NCI-H2196 treated with DMSO at 0.1 percent for 48 hours (cell line): ENCODE results near the gene PRKACA.

Experiments used
- DNase-seq: peaks from one replicate; lab custom pipeline; 2025; ENCODE audit not compliant: unreplicated experiment; lab: John Stamatoyannopoulos, UW

PRKACA gene

DNA sequence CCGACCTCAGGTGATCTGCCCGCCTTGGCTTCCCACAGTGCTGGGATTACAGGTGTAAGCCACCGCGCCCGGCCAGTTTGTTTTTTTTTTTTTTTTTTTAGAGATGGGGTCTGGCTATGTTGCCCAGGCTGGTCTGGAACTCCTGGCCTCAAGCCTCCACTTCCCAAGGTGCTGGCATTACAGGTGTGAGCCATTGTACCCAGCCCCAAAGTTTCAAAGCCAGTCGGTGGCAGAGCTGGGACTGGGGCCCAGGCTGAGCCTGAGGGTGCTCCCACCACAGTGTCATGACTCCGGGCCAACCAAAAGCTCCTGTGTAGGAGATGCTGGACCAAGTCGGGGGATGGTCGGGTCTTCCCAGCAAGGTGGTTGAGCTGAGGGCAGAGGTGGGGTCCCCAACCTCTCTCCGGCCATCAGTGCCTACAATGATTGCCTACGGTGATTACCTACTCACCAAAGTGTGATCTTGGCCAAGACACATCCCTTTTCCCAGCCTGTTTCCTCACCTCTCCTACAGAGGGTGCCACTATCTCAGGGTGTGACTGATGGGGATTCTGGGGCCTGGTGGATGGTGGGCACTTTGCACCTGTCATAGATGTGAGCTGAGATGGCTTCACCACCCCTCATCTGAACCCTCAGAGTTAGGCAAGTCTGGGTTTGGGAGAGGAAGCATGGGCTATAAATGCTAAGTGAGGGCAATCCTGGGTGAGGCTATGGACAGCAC lies 21.1 kb downstream of the PRKACA start:
- DNase-seq, result no peak

DNA sequence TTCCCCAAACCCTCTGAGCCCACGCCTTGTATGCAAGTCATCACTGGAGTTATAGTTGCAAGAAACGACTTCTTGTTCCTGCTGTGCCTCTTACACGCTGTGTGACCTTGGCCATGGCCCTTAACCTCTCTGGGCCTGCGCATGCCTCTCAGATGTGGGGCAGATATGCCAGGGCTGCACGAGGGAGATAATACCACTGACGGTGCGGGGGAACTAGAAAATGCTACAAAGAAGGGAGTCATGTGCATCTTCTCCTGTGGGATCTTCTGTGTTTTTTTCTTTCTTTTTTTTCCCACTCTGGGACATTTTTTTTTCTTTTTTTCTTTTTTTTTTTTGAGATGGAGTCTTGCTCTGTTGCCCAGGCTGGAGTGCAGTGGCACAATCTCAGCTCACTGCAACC lies 22.7 kb downstream of the PRKACA start:
- no peak for DNase-seq

DNA sequence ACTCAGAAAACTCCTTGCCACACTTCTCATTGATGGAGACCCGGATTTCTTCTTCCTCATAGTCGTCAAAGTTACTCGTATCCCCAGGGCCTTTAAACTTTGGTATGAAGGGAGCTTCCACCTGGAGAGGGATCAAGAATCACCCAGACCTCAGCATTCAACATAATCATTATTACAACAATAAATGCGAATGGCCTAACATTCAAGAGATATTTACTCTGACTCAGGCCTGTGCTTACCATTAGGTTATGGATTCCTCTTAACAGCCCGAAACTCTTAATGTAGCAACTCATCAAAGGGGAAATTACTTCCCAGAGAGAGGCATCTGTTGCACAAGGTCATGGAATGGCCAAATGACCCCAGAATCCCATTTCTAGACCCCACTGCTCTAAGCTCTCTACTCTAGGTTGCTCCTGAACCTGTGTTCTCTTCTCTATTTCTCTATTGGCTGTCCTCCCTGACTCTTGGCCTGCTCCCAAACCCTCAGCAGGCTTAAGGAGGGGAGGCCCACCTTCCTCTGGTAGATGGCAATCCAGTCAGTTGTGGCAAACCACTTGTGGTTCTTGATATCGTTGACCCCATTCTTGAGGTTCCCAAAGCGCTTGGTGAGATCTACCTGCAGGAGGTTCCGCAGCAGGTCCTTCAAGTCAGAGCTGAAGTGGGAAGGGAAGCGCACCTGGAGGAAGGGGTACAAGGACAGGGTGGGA lies 24.3 kb downstream of the PRKACA start:
- DNase-seq, result no peak

DNA sequence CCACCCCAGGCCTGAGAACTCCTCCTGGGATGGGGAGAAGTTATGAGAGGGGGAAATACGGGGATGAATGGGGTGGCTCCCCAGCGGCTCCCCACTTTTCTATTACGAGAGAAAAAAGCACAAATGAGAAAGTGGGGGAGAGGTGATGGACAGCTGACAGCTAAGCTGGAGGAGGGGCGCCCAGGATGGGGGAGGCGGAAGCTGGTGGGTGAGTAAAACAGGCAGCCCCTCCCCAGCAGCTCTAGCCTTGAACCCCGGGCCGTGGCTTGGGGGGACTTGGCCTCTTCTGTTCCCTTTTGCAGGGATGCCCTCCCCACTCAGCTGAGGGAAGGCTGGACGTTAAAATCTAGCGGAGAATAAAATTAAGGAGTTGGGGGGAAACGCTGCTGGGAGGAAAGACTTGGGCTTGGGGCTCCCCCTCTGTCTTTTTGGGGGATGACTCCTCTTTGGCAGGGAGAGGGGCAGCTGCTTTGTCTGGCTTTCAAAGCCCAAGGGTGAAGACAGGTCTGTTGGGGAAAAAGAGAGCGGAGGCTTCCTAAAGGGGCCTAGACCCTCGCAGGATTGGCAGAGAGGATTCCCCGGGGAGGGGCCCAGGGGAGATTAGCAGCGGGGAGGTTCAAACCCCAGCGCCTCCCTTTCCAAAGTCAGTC lies 25.6 kb downstream of the PRKACA start:
- no peak for DNase-seq

DNA sequence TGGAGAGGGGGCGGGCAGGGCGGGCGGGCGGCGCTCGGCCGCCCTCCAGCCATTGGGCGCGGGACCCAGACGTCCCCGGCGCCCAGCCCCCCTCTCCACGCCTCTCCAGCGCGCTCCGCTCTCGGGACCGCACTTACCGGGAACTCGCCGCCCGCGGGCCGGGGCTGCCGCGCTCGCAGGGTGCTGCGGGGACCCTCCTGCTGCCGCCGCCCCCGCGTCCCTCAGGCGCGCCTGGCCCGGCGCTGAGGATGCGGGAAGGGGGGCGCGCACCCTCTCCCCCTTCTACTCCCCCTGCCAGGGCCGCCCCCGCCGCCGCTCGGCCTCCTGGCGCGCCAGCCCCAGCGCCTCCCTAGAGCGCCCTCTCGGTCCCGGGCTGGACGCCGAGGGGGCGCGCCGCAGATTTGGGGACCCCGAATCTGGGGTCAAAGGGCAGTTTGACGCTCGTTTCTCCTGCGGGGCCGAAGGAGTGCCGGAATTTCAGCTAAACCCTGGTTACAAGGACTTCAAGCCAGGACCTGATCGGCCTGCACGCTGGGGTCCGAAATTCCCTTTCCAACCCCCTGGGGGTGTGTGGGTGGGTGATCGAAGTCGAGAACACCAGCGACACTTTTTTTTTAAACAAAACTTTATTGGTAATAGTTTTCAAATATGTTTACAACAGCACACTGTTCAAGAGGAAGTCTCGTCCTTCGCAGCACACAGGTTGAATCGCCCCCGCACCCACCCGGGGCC lies 26.3 kb downstream of the PRKACA start:
- DNase-seq, result peak; percentile 86

DNA sequence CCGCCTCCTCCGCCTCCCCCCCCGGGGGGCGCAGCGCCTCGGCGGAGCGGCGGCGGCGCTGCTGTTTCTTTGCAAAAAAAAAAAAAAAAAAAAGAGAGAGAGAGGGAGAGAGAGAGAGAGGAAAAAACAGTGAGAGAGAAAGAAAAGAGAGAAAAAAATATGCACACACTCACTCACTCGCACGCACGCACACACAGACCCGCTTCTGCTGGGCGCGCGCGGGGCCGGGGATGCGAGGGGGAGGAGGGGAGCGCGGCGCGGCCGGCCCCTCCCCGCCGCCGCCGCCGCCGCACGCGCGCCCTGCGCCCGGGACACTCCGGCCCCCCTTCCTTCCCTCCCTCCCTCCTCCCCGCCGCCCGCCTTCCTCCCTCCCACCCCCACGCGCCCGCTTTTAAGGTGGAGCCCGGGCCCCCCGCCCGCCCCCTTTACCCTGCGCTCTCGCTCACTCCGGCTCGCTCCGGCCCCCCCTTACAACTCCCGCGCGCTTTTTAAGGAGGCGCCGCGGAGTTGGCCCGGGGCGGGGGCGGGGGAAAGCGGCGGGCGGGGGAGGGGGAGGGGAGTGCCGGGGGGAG lies 27.0 kb downstream of the PRKACA start, which contains the start of gene SAMD1:
TSS of gene SAMD1 (minus strand) at position 243 of the 572 bp plus-strand sequence.
- peak; percentile 86 for DNase-seq

DNA sequence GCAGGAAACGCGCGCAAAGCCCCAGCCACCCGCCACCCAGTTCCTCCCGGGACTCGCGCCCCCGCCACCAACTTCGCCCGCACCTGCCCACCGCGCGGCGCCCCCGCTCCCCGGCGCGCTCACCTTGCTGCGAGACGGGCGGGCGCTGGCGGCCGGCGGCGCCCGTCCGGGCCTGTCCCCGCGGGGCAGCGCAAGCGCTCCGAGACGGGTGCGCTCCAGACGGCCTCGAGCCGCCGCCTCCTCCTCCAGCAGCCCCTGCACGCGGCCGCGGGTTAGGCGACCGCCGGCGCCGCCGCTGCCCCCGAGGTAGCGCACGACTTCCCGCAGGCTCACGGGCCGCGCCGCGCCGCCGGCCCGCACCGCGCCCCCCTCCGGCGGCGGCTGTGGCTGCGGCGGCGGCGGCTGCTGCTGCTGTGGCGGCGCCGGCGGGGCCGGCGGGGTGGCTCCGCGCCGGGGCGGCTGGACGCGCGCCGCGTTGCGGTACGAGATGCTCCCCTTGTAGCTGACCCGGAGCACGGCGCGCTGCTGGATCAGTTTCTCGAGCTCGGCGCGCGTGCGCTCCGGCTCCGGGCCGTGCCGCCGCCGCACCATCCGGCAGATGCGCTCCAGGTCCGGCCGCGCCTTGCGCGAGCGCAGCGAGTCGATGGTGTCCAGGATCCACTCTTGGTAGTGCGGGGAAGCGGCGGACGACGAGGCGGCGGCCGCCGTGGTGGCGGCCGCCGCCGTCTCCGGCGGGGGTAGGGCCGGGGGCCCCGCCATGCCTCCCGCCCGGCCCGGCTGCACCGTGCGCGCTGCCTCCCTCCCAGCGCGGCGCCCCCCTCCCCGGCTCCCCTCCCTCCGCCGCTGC lies 27.7 kb downstream of the PRKACA start:
- no peak for DNase-seq

DNA sequence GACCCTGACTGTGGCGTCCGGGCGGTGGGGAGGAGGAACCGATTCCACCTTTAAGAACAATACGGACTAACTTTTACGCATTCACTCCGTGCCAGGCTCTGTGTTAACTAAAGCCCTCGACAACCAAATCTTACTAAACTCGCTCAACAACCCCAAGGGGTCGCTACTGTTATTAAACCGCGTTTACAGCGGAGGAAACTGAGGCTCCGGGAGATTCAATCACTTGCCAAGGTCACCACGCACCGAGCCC lies 28.2 kb downstream of the PRKACA start:
- DNase-seq, result no peak

DNA sequence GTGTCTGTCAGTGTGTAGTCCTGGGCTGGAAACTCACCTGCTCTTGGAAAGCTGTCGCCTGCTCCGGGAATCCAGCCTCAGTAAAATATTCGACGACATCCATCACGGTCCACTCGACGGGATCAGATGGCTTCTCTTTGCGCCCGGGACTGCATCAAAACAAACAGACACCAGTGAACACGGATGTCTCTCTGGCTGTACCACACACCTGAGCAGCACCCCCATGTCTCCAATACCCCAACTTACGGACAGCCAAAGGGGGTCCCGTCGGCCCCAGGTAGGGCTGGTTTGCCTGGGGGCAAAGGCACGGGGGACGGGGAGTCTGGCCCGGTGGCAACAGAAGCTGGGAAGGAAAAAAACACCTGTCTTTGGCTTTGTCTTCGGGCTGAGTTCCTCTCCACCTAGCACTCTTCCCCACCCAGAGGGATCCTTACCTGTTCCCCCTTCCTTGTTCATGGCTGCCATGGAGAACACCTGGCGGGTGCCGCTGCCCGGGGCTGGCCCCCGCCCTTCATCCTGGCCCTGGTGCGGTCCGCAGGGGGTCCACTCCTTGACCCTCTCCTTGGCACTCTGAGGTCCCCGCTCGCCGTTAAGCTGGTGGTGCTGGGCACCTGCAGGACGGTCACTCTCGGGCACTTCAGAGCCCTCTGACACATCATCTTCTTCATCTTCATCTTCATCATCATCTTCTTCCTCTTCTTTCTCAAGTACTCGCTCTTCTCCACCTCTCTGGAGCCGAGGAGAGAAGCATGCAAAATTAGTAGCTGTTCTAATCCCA lies 28.7 kb downstream of the PRKACA start:
- no peak for DNase-seq

DNA sequence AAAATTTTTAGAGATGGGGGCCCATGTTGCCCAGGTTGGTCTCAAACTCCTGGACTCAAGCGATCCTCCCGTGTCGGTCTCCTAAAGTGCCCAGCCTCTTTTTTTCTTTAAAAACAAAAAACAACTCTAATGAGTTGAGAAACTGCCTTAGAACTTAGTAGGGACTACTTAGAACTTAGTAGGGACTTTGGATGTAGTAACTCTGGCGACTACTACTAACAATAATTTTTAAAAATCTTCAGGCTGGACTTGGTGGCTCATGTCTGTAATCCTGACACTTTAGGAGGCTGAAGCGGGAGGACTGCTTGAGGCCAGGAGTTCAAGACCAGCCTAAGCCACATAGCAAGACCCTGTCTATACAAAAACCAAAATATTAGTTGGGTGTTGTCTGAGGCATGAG lies 31.5 kb downstream of the PRKACA start:
- DNase-seq, result no peak

DNA sequence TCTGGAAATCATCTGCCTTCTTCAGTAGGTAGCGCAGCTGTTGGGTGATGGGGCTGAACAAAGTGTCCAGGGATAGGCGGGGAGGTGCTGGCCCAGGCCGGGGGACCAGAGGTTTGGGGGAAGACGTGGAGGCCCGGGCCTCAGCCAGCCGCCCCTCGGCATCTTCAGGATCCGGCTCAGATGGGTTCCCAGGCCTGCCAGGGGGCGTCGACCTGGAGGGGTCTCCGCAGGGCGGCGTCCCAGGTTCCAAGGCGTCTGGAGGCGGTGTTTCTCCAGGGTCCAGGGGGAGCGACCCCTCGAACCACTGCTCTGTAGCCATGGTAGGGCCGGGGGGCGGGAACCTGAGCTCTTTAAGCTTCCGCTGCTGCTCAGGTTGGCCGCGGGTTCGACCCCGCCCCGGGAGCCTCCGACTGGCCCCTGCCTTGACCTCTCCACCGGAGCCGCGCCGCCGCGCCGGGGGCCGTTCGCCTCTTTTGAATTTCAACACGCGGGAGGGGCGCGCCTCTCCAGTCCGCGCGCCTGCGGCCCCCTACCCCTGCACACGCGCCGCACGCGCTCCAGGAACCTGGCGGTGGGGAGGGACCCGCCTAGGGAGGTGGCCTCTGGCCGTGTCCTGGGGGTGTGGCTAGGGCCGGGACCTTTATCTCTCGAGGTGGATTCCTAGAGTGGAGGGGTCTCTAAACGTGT lies 32.1 kb downstream of the PRKACA start, which contains the start of gene C19orf67:
TSS of gene C19orf67 (minus strand) at position 475 of the 687 bp plus-strand sequence. CDS start at position 319, 156 bp downstream.
- no peak for DNase-seq

DNA sequence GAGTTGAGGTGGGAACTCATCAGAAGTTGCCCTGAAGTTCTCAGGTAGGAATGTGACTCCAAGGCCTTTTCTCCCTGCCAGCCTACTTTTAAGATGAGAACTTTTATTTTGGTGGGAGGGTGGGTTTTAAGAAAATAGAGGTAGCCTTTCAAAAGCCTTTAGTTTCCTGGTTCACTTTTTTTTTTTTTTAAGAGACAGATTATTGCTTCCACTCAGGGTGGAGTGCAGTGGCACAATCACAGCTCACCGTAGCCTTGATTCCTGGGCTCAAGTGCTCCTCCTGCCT lies 34.9 kb downstream of the PRKACA start:
- no peak for DNase-seq

DNA sequence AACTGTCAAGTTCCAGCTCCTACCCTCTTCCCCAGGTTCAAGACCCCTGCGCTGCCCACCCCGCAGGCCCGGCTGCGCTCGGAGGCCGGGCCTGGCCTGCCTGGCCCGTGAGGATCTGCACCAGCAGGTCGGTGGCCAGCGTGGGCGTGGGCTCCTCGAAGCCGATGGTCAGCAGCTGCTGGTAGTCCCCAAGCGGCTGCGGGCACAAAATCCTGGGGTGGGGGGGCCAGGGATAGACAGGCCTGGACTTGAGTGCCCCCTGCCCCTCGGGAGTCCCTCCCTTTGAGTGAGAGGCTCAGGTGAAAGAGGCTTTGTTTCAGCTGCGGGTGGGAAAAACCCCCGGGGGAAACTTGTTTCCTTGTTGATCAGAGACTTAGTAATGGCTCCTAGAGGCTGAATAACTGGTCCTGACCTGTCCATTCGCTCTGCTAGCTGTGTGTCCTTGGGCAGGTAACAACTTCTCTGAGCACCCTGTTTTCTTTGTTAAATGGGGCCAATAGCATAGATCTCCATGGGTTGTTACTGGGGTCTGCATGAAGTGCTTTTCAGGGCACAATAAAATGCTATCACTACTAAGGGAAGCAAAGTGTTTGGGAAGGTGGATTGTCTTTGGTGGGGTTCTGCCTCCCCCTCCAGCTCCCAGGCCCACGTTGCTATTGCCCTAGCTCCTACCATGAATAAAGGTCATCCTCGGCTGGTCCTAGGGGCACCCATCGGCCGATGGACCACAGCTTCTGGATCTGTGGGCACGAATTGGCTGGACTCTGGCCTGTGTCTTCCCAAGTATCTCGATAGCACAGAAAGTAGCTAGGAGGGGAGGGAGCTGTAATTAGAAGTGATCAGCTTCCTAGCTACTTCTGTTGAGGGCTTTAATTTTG lies 35.5 kb downstream of the PRKACA start:
- DNase-seq, result no peak

DNA sequence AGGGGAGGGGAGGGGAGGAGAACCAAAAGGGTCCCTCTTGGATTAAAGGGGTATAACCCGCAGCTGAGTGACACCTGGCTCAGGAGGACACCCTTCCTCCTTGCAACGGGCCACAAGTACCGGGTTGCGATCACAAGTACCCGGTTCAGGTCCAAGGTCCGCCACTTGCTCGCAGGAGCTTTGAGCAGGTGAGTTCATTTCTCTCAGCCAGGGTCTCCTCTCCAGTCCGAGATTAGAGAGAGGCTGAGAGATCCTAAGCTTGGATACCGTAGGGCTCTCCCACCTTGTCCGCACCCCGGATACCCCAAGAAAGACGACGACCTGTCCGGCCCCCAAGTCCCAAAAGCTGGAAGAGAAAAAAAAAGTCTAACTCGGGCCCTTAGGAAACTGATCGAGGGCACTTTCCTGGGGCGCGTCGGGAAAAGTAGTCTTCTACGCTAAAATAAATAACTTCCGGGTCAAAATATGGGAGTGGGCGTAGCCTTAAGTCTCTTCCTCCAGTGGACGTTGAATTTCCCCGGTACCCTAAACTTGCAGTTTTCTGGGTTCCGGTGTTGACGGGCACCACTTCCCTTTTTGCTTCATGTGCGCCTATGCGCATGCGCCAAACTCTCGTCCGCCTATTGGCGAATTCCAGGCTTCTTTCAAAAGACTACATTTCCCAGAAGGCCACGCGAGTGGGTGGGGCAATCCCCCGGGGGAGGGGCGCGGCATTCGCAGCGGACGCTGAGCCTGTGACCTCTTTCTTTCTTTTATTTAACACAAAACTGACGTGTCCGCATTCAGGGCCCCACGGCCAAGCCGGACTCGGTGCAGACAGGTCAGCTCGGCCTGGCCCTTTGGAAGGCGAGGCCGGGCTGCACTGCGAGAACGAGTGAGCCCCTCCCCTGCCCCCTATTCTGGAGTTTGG lies 36.4 kb downstream of the PRKACA start:
- DNase-seq, result peak; percentile 97

DNA sequence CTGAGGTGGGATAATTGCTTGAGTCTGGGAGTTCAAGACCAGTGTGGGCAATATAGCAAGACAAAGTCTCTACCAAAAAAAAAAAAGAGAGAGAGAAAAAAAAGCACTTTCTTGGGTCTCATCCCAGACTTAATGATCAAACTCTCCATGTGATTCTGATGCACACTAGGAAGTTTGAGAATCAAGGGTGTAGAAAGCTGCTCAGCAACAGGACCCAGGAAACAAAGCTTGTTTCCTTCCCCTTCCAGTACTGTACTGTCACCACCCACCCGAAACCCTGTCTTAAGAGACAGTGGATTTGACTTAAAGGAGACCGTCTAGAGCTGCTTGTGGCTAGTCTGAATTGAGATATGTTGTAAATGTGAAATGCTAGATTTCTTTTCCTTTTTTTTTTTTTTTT lies 39.2 kb downstream of the PRKACA start:
- DNase-seq, result no peak

DNA sequence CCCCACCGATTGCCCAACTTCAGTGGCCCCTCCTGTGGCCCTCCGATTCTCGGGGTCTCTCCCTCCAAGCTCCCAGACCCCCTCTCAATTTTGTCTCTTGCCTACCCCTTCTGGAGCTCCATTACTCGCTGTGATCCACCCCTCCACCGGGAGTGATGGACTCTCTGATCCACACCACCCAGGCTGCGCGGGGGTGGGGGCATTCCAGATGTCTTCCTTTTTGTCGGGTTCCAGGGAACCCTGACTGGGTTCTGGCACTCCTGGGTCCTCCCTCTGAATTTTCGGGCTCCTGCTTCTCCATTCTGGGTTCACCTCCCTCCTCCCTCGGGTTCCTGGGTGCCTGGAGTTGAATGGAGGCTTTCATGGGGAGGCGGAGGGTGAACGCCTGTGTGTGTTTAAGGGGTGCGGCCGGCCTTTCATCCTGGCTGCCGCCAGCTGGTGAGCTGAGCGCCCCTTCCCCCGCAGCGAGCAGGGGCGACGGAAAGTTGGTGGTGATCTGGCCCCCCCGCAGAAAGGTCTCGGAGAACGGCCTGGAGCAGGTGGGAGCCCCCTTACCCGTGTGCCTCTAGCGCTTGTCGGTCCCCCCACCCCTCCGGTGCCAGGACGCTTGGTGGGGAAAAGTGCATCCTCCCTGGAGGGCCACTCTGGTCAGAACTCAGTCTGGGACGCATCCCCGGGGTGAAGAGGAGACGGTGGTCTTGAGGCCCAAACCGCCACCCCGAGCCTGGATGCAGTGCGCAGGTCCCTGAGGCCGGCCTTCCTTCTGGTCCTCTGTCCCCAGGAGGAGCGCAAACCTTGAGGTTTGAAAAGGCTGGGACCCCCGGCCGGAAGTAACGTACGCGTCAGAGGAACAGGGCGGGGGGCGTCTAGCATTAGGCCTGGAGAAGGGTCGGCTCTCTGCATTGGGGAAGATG lies 43.4 kb downstream of the PRKACA start:
- no peak for DNase-seq
